T-helper 1 cell (primary cell): ENCODE data around the gene ZNF778.

Experiments
- DNase-seq, 5 donors: peaks; one replicate each; pipeline ENCODE4 v3.0.0-alpha.2; 2012 to 2020
- total RNA-seq, 4 donors: gene quantifications; one replicate each; lab custom pipeline; 2026; lab: John Stamatoyannopoulos, UW

The ZNF778 gene
- total RNA-seq, result 8.3 to 18.5 (median 14.6) reads per million in 4 donors

DNA sequence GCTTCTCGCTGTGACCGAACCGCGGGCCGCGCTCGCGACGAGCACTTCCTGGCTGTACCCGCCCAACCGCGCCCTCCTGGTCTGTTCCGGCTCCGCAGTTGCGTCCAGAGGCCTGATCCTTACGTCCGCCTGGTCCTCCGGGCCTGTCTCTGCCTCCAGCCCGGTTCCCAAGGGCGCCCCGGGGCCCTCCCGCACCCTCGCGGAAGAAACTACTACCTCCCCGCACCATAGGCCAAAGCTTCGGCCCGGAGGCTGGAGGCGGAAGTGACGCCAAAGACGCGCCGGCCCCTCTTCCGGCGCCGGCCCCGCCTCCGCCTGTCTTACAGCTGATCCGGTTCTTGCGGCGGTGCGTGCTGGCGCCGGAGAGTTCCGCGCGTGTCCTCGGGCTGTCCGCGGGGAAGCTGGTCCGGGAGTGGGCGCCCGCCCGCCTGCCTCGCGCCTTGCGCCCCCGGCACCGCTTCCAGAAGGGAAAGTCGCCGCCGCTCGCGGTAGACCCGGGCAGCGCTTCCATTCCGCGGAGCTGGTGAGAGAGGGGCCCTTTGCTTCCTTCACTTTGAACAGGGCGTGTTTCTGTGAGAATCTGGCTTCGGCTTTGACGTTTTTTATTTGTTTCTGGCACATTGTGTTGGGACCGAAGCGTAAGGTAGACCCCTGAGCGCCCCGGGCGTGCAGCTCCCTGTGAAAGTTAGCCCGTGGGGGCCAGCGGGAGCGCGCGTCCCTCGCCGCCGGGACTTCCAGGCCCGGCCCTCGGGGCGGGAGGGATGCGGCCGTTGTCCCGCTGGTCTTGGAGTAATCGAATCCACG lies at the start of gene ZNF778:
TSS of gene ZNF778 (plus strand) at position 316 of the 804 bp plus-strand sequence. CDS start 3,425 bp downstream, outside the sequence.
- DNase-seq, result peak; percentile 69 to 87 (median 73)

DNA sequence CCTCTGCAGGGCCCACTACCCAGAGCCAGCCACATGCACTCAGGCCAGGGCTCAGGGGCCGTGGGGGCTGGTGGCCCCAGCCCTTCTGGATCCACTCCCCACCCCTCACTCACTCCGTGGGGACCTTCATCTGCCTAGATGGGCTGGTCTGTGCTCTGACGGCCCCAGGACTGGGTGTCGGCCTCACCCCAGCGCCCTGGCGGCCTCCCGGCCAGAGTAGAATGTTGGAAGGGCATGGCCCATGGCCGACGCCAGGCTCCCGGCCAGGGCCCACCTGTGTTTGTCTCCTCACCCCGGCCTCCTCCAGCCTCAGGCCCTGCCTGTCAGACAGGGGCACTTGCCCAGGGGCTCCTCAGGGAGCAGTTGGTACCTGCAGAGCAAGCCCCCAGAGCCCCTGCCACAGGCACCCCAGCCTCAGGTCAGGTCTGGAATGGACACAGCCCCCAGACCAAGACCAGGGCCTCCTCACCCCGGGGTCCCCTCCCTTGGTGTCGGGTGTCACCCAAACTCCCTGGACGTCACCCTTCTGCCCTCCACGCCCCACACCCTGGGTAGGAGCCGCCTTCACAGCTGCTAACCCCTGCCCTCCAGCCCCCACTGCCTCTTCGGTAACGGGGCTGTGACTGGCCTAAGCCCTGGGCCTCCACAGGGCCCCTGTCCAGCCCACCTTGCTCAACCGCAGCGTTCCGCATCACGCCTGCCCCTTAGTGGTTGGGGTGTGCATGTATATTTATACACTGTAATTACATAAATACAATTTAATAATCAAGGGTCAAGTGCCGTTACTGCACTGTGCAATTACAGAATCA lies 48.9 kb upstream of the ZNF778 start:
- no peak for DNase-seq

DNA sequence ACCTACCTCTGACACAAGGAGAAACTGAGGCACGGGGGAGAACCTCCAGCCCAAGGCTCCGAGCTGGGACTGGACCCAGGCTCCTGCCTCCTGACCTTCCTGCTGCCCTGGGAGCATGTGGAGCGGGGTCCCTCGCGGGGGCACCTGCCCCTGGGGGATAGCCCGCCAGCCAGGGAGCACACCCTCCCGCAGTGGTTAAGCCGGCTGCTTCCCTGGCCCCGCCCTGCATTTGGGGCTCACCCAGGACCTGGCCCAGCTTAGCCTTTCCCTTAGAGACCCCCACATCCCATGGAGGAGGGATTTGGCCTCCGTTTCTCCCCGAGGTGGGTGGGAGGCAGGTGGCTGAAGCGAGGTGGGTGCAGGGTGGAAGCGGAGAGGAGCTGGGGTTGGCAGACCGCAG lies 47.7 kb upstream of the ZNF778 start:
- DNase-seq, result no peak

DNA sequence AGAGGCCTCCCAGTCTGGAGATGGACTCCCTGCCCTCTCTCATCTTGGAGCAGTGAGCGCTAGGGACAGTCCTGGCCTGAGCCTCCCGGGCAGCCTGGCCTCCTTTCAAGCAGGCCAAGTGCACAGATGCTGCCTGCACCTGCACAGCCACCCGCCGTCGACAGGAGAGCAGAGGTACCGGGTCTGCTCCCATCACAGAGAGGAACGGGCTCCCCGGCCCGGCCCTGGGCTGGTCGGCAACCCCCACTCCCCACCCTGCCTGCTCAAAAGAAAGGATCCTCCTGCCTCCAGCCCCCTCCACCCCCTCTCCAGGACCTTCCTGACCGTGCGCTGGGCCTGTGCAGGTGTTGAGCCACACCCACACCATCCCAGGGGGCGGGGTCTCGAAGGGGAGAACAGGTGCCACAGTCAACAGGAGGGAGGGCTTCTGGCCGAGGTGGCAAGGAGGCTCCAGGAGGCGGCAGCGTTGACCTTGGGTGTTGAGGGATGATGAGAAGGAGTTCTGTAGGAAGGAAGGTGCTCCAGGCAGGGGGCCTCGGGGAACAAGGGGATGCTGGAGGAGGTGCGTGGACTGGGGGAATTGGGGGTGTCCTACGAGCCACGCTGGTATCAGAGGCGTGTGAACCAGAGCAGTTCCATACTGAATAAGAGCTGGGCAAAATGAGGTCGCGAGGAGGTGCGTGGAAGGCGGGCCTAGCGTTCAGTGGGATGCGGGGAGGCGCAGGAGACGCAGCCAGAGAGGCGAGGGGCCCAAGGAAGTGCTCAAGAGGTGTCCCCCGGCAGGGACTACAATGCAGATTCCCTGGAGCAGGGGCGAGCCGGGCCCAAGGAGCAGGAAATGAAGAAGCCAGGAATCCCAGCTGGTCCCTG lies 46.9 kb upstream of the ZNF778 start:
- no peak for DNase-seq

DNA sequence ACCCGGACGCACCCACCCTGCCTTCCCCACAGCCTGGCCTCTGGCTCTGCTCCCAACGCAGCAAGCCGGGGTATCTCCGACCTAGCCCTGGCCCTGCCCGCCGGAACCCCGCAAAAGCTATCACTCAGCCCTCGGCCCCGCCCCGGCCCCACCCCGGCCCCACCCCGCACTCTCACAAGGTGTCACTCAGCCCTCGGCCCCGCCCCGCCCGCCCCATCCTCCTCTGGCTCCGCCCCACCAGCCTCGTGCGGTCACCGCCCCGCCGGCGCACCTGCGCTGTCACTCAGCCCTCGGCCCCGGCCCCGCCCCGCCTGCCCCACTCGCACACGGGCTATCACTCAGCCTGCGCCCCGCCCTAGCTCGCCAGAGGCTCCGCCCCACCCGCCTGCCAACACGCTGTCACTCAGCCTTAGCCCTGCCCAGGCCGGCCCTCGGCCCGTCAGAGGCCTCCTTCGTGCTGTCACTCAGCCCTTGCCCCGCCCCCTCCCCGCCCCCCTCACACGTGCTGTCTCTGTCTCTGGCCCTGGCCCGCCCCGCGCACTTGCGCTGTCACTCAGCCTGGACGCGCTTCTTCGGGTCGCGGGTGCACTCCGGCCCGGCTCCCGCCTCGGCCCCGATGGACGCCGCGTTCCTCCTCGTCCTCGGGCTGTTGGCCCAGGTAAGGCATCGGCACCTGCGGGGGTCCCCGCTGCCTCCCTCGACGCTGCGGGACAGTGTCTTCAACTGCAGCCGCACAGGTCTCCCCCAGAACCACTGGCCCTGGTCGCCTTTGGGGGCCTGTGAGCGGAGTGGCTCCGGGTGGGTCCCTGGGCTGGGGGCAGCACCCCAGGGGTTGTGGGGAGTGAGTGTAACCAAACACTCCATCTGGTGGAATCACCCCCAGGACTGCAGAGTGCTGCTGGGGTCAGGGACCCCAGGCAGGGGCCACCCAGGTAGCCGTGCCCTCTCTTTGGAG lies 46.0 kb upstream of the ZNF778 start, which contains the start of gene CDH15:
TSS of gene CDH15 (plus strand) at position 533 of the 955 bp plus-strand sequence. CDS start at position 617, 84 bp downstream.
- peak; percentile 92 to 98 (median 97) for DNase-seq

DNA sequence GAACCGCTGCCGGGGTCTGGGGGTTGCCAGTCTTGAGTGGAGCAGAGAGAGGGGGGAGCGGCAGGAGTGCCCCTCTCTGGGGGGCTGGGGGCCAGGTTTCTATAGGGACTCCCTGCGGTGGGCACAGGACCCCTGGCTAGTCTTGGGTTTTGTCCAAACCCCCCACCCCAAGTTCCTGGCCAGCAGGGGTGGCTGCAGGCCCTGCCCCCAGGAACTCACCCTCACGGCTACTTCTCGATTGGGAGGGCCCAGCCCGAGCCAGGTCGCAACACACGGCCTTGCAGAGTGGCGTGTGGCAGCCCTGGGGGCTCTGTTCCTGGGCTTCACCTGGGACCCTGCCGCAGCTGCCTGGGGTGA lies 45.4 kb upstream of the ZNF778 start:
- no peak for DNase-seq

DNA sequence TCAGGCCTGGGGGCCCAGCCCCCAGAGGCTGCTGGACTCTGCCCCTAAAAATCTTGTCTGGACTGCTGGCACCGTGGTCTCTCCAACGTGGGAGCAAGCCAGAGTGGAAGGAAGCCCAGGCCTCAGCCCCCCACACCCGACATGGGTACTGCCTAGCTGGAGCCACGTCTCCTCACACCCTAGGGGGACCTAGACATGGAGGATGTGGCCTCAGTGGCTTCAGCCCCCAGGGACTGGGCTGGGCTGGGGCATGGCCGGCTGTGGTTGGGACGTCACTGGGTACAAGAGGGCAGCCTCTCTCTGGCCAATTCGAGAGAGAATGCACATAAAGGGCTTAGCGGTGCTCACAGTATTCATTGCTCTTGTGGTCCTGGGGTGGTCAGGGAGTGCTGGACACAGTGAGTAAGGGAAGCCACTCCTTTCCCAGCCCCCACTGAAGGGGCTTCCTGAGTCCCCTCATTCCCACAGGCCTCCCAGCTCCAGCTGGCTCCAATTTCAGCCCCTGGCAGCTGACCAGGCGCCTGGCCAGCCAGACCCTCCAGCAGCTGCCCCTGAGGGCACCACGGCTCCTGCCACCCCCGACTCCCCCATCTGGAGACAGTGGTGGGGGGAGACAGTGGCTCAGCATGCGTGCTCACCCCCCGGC lies 44.9 kb upstream of the ZNF778 start:
- no peak for DNase-seq

DNA sequence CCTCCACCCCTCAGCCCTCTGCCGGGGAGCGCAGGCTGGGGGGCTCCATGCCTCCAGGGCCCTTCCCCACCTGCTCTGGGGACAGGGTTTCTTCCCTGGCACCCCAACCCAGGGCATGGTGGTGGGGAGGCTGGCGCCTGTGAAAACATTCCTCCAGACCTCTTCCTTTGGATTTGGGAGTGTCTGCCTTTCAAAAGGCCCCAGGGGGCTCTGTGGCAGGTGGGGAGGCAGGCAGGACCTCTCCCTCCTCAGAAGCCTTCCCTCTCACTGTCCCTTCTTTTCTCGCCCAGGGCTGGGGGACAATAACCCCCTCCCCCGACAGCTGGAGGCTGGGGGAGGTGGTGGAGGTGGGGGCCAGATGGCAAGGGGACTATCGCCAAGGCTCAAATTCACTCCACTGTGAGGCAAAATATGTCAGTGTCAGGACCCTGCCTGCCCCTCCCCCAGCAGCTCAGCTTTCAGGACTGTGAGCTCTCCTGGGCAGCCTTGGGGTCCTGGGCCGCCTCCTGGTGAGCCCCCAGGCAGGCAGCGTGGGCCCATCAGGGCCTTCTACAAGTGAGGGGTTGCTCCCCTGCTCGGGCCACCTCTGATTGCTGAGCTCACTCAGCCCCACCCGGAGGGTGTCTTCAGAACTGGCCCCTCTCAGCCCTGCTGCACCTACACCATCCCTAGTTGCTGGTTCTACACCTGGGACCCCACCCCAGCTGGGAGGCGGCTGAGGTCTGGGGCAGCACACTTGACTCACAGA lies 44.2 kb upstream of the ZNF778 start:
- no peak for DNase-seq

DNA sequence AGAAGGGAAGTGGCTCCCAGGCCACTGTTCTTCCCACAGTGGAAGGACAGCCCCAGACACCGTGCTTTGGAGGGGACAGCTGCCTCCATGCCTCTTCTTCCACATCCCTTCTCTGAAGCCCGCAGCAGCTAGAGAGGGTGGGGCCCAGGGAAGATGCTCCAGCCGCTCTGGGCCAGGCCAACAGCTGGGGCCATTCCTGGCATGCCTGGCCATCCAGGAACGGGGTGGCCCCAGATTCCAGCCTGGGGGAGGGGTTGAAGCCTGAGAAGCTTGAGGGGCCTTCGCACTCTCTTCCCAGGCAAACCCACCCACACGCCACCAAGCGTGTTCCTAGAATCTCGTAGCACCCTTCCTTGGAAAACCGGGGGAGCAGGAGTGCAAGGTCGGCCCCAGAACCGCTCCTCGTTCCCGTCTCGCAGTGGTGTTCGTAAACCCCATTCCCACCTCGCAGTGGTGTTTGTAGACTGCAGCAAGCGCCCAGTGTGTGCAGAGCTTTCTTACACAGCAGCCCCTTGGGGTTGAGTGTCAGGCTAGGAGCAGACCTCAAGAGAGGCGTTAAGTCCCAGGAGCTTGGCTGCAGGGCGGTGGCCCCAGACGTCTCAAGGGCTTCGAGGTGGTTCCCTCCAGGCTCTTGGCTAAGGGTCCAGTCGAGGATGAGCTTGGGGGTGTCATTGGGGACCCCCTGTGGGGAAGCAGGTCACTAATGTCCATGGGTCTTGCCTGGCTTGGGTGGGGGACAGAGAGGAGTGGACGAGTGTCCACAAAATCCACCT lies 43.3 kb upstream of the ZNF778 start:
- DNase-seq, result no peak

DNA sequence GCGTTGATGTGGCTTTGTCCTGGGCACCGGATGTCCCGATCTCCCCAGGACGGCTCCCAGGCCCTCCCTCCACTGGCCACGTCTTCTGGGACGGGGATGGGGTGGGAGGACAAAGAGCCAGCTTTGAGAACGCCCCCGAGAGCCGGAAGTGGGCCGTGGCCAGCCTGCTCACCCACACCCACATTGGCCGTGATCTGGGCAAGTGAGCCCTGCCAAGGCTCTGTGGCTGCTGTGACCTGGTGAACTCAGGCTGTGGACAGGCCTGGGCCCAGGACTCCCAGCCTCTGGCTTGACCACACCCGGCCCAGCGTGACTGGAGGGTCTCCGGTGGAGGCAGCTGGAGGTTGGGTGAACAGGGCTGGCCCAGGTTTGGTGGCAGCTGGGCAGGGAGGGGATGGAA lies 42.6 kb upstream of the ZNF778 start:
- no peak for DNase-seq

DNA sequence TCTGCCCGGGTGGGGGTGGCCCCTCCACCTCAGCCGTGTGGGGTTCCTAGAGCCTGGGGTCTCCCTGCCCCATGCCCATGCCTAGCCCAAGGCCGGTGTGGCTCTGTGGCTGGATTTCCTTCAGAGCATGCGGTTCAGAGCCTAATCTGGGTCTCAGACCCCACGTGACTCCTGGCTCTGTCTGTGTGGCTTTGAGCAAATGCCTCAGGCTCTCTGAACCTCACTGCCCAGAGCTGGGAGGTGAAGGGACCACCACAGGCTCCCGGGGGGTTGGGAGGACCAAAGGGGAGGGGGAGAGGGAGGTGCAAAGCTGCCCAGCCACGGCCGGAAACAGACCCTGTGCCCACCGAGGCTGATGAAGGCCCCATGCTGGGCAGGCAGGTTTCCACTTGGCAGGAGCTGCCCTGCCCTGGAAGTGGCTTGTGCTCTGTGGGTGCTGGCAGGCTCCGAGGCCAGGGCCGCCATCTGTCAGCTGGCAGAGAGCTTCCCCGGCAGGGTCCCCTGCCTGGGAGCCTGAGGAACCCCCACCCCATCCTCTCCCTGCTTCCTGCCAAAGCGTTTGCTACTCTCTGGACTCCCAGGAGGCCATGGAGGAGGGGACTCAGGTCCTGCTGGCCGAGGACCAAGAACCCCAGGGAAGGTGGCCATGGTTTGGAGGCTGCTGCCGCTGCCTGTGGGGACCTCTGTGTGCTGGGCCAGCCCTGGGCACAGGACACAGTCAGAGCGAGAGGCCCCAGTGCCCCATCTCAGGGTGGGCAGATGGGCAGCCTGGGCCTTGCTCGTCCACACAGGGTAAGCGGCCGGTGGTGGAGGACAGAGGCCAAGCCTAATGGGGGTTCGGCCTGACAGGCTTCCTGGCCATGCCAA lies 42.0 kb upstream of the ZNF778 start:
- no peak for DNase-seq

DNA sequence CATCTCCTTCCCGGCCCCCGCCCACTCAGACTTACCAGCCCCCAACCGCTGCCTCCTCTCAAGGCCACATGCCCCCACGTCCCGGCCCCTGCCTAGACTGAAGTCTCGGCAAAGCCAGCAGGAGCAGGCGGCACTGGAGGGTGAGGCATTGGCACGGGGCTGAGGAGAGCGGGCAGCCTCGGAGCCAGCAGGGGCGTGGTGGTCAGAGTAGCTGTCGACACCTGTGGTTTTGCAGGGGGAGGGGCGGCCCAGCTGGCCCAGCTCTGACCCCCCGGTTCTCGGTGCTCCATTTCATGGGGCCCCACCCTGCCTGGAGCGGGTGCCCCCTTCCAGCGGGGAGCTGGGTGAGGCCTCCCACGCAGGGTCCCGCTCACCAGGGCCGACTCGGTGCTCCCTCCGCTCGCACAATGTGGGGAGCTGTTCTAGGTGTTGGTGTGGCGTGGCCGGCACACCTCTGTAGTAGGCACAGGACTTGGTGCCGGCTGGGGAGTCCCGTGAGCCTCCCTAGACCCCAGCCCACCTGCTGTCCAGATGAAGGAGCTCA lies 41.3 kb upstream of the ZNF778 start:
- DNase-seq, result no peak

DNA sequence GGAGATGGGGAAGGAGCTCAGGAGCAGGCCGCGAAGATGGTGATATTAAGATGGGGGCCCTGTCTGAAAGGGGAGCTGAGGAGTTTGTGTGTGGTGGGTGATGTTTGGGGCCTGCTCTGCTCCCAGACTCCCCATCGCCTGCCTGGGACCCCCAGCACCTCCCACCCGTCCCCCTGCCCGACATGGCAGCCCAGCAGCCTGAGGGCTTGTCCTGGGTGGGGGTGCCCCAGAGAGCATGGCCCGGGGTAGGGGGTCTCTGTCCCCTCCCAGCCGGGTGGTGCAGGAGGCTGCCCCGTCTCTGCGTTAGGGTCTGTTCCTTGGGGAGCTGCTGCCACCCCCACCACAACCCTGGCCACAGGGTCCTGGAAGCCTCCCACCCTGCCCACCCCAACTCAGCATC lies 40.8 kb upstream of the ZNF778 start:
- DNase-seq, result no peak

DNA sequence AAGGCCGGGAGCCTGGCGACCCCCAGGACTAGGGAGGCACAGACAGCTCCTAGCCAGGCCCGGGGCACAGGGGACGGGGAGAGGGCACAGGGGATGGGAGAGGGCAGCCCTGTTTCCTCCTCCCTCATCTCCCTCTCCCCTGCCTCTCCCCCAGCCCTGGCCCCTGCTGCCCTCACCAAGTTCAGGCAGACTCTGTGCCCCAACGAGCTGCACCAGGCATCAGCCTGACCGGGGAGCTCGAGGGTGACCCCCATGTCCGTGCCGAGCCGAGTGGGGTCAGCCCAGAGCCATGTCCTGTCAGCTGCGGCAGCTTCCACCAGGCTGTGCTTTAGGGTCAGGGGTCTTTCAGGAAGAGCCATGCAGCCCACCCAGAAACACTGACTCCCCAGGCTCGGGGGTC lies 40.0 kb upstream of the ZNF778 start:
- DNase-seq, result no peak

DNA sequence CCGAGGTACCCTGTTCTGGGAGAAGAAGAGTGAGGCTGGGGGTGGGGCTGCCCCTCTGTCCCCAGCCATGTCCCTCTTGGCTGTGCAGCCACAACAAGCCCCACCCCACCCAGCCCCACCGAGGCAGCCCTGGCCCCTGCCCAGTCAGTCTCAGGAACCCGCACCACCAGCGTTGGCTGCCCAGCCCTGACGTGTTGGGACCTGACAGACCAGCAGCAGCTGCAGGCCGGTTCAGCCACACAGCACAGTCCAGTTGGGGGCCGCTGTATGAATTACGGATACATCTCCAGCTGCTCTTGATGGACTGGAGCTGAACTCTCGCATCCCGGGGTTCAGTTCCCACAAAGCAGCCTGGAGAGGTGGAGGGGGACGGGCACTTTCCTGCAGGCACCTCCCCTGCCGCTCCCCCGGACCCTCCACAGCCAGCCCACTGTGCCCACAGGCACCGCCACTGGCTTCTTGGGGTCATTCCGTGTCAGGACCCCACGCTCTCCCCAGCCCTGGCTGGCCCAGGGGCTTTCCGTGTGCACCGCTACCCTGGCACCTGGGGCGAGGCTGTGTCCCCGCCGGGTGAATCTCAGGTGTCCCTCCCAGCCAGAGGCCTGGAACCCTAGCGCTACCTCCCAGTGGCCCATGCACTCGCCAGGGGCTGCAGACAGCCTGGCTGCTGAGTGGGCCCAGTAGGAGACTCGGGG lies 38.9 kb upstream of the ZNF778 start:
- DNase-seq, result no peak

DNA sequence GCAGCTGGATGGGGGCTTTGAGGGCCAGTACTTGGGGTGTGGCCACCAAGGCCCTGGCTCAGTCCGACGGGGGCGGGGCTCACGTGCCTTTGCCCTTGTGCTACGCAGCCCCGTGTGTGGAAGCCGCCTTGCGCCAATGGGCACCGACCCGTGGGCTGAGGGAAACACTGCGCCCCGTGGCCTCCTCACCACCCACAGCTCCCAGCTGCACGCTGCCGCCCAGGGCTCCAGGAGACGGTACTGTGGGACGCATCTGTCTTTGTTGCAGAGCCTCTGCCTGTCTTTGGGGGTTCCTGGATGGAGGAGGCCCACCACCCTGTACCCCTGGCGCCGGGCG lies 38.4 kb upstream of the ZNF778 start:
- no peak for DNase-seq

DNA sequence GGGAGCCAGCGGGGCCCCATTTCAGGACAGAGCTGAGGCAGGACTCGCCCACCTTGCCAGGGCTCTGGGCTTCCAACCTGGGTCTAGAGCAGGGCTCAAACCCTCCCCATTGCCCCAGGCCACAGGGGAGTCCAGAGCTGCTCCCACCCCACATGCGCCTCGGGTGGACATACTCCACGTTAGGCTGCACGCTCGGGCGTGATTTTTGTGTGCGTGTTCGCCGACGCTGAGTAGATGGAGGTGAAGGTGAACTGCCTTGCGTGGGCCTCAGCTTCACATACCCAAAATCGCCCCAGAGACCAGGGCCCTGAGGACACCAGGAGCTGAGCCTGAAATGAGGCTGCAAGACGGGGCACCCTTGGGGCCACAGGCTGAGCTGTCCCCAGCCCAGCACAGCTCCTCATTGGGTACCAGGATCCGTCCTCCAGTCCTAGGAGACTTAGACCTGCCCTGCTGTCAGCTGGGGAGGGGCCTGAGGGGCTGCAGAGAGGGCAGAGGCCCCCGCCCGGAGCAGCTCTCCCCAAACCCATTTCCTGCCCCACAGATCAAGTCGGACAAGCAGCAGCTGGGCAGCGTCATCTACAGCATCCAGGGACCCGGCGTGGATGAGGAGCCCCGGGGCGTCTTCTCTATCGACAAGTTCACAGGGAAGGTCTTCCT lies 37.7 kb upstream of the ZNF778 start:
- DNase-seq, result no peak
